Osteocyte (in vitro differentiated cells): Measurements from ENCODE around the gene WDR82. TPM values are rescaled to one million over a fixed set of nuclear protein-coding genes. Genes with fewer than 3 reads are reported as not detected.

Experiments used
- DNase-seq: peaks from one replicate; pipeline ENCODE4 v3.0.0; 2021; ENCODE audit warnings: mixed read lengths; ENCODE audit not compliant: unreplicated experiment; ENCODE audit errors: extremely low spot score
- H3K27ac Mint-ChIP-seq: one replicate; pipeline ENCODE4 v1.8.0; 2021; ENCODE audit warnings: mild to moderate bottlenecking, mixed read lengths; ENCODE audit not compliant: unreplicated experiment
- H3K27me3 Mint-ChIP-seq: one replicate; pipeline ENCODE4 v1.8.0; 2021; ENCODE audit warnings: mixed read lengths; ENCODE audit not compliant: unreplicated experiment
- H3K36me3 Mint-ChIP-seq: one replicate; pipeline ENCODE4 v1.8.0; 2021; ENCODE audit warnings: mixed read lengths; ENCODE audit not compliant: unreplicated experiment
- H3K4me1 Mint-ChIP-seq: one replicate; pipeline ENCODE4 v1.8.0; 2021; ENCODE audit warnings: mixed read lengths; ENCODE audit not compliant: unreplicated experiment
- H3K4me3 Mint-ChIP-seq: one replicate; pipeline ENCODE4 v1.8.0; 2021; ENCODE audit warnings: mild to moderate bottlenecking, moderate library complexity, mixed read lengths; ENCODE audit not compliant: unreplicated experiment
- H3K9me3 Mint-ChIP-seq: one replicate; pipeline ENCODE4 v1.8.0; 2021; ENCODE audit warnings: mixed read lengths; ENCODE audit not compliant: unreplicated experiment
- total RNA-seq: library from RNA; stranded (reverse); gene quantifications from 2 replicates; pipeline ENCODE4 v1.2.1, GENCODE V29; 2021
- TF ChIP-seq, protein P1 (sequence below): fragments of 200-600 bp; sonication (generic); IDR thresholded peaks from 2 replicates; pipeline ENCODE4 v1.5.0; 2021; ENCODE audit warnings: antibody characterized with exemption, mild to moderate bottlenecking, moderate library complexity

WDR82 gene
- total RNA-seq, 1 donor from 2014 or later = 76.7 TPM

DNA sequence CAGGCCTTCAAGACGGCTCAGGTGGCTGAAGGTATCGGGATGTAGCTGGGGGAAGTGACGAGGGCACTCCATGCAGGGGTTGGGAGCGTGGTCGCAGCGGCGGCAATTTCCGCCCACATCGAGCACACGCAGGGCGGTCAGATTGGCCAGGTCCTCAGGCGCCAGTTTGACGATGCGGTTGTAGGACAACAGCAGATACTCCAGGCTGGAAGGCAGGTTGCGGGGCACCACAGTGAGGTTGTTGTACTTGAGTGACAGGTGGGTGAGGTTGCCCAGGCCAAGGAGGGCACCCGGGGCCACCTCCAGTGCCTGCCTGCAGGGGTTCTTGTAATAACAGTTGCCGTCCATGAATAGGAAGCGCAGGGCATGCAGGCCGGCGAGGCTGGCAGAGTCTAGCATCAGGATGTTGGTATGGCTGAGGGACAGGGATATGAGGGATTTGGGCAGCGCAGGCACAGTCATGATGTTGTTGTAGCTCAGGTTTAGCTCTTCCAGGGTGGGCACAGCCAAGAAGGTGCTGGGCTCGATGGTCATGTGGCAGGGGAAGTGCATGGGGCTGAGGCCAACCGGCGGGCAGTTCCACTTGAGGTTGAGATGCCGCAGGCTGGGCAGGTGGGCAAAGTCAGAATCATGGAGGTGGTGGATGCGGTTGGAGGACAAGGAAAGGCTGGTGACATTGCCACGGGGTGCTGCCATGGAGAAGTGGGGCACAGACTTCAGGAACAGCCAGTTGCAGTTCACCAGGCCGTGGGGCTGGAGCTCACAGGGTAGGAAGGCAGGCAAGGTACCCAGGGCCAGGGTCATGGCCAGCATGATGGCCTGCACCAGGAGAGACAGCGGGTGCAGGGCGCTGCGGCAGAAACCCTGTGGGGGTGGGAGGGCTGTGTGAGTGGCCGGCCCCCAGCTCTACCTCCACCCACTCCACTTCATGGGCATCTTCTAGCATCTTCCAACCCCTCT, 54.7 kb downstream of the WDR82 start:
- Mint-ChIP-seq H3K36me3 (peaks cover 5% of the 10 kb centered on the region), H3K9me3 (no peaks in the 10 kb centered on the region), H3K4me3 (no peak overlapping the region), H3K4me1 (peaks cover 1% of the 10 kb centered on the region), H3K27me3 (no peaks in the 10 kb centered on the region), H3K27ac (no peak overlapping the region)
- DNase-seq = no peak
- TF ChIP-seq, protein P1, sequence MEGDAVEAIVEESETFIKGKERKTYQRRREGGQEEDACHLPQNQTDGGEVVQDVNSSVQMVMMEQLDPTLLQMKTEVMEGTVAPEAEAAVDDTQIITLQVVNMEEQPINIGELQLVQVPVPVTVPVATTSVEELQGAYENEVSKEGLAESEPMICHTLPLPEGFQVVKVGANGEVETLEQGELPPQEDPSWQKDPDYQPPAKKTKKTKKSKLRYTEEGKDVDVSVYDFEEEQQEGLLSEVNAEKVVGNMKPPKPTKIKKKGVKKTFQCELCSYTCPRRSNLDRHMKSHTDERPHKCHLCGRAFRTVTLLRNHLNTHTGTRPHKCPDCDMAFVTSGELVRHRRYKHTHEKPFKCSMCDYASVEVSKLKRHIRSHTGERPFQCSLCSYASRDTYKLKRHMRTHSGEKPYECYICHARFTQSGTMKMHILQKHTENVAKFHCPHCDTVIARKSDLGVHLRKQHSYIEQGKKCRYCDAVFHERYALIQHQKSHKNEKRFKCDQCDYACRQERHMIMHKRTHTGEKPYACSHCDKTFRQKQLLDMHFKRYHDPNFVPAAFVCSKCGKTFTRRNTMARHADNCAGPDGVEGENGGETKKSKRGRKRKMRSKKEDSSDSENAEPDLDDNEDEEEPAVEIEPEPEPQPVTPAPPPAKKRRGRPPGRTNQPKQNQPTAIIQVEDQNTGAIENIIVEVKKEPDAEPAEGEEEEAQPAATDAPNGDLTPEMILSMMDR = no peak

DNA sequence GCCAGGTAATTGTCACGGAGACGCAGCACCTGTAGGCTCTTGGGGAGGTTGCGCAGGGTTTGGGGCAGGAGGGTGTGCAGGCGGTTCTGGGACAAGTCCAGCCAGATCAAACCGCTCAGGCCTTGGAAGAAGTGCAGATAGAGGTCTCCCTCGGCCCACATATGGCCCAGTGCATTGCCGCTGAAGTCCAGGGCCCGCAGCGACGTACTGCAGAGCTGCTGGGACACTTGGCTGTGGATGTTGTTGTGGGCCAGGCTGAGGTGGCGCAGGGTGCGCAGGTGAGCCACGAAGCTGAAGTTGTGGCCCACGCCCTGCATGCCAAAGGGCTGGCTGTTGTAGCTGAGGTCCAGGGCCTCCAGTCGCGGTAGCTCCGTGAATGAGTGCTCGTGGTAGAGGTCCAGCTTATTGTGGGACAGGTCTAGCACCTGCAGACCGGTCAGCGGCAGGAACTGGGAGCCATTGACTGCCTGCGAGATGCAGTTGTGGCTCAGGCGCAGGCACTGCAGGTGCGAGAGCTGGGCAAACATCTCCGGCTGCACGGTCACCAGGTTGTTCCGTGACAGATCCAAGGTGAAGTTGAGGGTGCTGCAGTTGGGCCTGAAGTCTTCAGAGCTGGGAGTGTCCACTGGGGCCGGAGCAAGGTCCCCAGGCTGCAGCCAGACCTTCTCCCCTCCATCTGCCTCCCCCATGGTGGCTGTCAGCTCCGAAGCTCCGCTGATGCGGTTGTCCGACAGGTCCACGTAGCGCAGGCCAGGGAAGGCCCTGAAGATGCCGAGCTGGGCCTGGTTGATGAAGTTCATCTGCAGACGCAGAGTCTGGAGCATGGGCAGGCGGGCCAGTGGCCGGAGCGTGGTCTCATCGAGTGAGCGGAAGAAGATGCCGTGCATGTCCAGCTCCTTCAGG, 55.9 kb downstream of the WDR82 start:
- Mint-ChIP-seq H3K27ac (no peak overlapping the region), H3K4me3 (no peak overlapping the region), H3K9me3 (no peaks in the 10 kb centered on the region)

DNA sequence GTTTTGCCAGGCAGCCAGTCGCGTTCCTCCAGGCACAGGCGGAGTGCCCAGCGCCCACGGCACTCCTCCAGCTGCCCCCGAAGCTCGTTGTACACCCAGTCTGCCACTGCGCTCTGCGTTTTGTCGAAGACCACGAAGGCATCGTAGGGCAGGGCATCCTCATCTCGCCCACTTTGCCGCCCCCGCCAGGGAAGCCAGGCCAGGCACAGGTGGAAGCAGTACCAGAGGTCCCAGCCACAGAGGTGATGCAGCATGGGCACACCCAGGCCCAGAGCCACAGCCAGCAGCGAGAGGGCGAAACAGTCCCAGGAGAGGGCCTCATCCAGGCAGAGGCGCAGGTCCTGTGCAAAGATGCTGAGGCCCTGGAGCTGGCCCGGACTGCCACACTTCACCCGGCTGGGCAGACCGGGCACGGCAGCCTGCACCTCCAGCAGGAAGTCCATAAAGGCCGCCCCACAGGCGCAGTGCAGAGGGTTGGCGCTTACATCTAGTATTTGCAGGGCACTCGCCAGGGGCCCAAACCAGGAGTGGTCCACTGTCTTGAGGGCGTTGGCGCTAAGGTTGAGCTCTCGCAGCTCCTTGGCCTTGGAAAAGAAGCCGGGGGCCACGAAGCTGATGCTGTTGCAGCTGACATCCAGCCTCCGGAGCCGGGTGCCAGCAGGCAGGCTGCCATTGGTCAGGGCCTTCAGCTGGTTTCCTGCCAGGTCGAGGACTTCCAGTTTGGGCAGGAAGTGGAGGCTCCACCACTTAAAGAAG, 56.7 kb downstream of the WDR82 start:
- H3K27ac Mint-ChIP-seq = no peak overlapping the region
- H3K4me1 Mint-ChIP-seq = peaks cover 5% of the 10 kb centered on the region
- H3K9me3 Mint-ChIP-seq = no peaks in the 10 kb centered on the region
- H3K27me3 Mint-ChIP-seq = no peaks in the 10 kb centered on the region
- TF ChIP-seq, protein P1 = no peak
- no peaks in the 10 kb centered on the region for H3K36me3 Mint-ChIP-seq
- H3K4me3 Mint-ChIP-seq = no peak overlapping the region
- peak; percentile 81 for DNase-seq

More for the DNA sequence above, 55.9 kb downstream of the WDR82 start:
- Mint-ChIP-seq H3K27me3 (no peaks in the 10 kb centered on the region), H3K4me1 (peaks cover 1% of the 10 kb centered on the region), H3K36me3 (peaks cover 2% of the 10 kb centered on the region)
- DNase-seq = peak; percentile 84
- TF ChIP-seq, protein P1 = no peak

DNA sequence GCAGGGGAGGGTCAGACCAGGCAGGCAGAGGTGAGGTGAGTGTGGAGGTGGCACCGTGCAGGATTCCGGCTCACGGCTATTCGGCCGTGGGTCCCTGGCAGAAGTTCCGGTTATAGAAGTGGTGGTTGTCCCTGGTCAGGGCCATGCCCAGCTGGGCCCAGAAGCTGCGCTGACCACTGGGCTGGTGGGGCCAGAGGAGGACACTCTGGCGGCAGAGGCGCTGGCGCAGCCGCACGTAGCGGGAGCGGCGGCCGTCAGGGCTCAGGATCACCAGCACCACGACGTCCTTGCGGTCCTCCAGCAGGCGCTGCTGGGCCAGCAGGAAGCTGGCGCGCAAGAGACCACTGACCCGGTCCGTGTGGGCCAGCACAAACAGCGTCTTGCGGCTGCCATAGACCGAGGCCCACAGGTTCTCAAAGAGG, 57.3 kb downstream of the WDR82 start:
- Mint-ChIP-seq H3K36me3 (peaks cover 1% of the 10 kb centered on the region), H3K27ac (no peak overlapping the region), H3K4me3 (no peak overlapping the region), H3K9me3 (no peaks in the 10 kb centered on the region), H3K27me3 (no peaks in the 10 kb centered on the region), H3K4me1 (peaks cover 8% of the 10 kb centered on the region)
- TF ChIP-seq, protein P1 = no peak
- no peak for DNase-seq
